ENCODE results near the gene LIMCH1.

- TF ChIP-seq CTCF (IDR thresholded peaks at IDR 0.05; ENCODE audit: low read depth, low read length) = no peak
- TF ChIP-seq EZH2phosphoT487 (IDR thresholded peaks at IDR 0.05; ENCODE audit: low read depth) = no peak
These were observed 184.2 kb downstream of the LIMCH1 start for GRCh38 chr4:41722181-41722580.
